IMR-90 (cell line): ENCODE results near the gene NFIX. TPM values are rescaled to one million over a fixed set of nuclear protein-coding genes. Genes with fewer than 3 reads are reported as not detected.

Source experiments
- ATAC-seq: fragments of 200-7000 bp; cut with Tn5 transposase; 2 replicates; pipeline ENCODE4 v1.9.1; 2020; ENCODE audit warnings: low read depth, mild to moderate bottlenecking, moderate library complexity
- BruUV-seq: library from RNA; stranded (reverse); fragments of 400-500 nt; replicated peaks from 2 replicates; lab custom pipeline; 2021; lab: Mats Ljungman, UMichigan
- CTCF ChIA-PET: fragments of 300-600 bp; formaldehyde crosslinking; extraction: SDS; loops from one replicate; lab custom pipeline; 2021; ENCODE audit warnings: antibody characterized with exemption; lab: Yijun Ruan, JAX
- POLR2A ChIA-PET: fragments of 300-600 bp; sonication (Branson Sonifier 250); formaldehyde crosslinking; loops from one replicate; lab custom pipeline; 2022; ENCODE audit warnings: antibody characterized with exemption; ENCODE audit not compliant: unreplicated experiment; lab: Charles Lee
- DNase-seq: peaks from one replicate; pipeline ENCODE4 v3.0.0; 2013
- H2AFZ ChIP-seq: replicated peaks from 2 replicates; pipeline ENCODE3; 2013; ENCODE audit warnings: low read length, mild to moderate bottlenecking; ENCODE audit not compliant: poor library complexity
- H2AK5ac ChIP-seq: 2 replicates; pipeline ENCODE4 v1.6.1; 2013; ENCODE audit warnings: low read depth, low read length, inconsistent platforms
- H2AK9ac ChIP-seq: replicated peaks from 2 replicates; pipeline ENCODE3; 2013; ENCODE audit warnings: mild to moderate bottlenecking, low read depth, low read length, moderate library complexity; ENCODE audit not compliant: poor library complexity
- H2BK120ac ChIP-seq: 2 replicates; pipeline ENCODE4 v1.6.1; 2013; ENCODE audit warnings: low read depth, low read length, inconsistent platforms
- H2BK15ac ChIP-seq: 3 replicates; pipeline ENCODE4 v1.6.1; 2013; ENCODE audit warnings: low read depth, low read length, inconsistent platforms
- H2BK20ac ChIP-seq: 2 replicates; pipeline ENCODE4 v1.6.1; 2013; ENCODE audit warnings: low read depth, mild to moderate bottlenecking, inconsistent platforms, low read length, moderate library complexity
- H2BK5ac ChIP-seq: 2 replicates; pipeline ENCODE4 v1.6.1; 2013; ENCODE audit warnings: mild to moderate bottlenecking, low read depth, low read length, inconsistent platforms; ENCODE audit not compliant: poor library complexity, severe bottlenecking
- H3K14ac ChIP-seq: replicated peaks from 2 replicates; pipeline ENCODE4 v1.6.1; 2013; ENCODE audit warnings: low read depth, low read length, inconsistent platforms
- H3K18ac ChIP-seq: 2 replicates; pipeline ENCODE4 v1.6.1; 2013; ENCODE audit warnings: low read depth, low read length, control low read depth
- H3K23ac ChIP-seq: 2 replicates; pipeline ENCODE4 v1.6.1; 2013; ENCODE audit warnings: low read depth, low read length, inconsistent platforms
- H3K27ac ChIP-seq: 2 replicates; pipeline ENCODE4 v1.5.1; 2013; ENCODE audit warnings: mild to moderate bottlenecking, control low read depth, low read length; ENCODE audit not compliant: insufficient read depth
- H3K27me3 ChIP-seq: 2 replicates; pipeline ENCODE4 v1.6.1; 2013; ENCODE audit warnings: low read length; ENCODE audit not compliant: control insufficient read depth, insufficient read depth
- H3K36me3 ChIP-seq: 2 replicates; pipeline ENCODE4 v1.6.1; 2013; ENCODE audit warnings: low read length, mixed read lengths; ENCODE audit not compliant: control insufficient read depth, insufficient read depth
- H3K4ac ChIP-seq: 2 replicates; pipeline ENCODE4 v1.6.1; 2013; ENCODE audit warnings: low read depth, low read length, inconsistent platforms
- H3K4me1 ChIP-seq: 2 replicates; pipeline ENCODE4 v1.6.1; 2013; ENCODE audit warnings: low read length, mixed read lengths; ENCODE audit not compliant: control insufficient read depth, insufficient read depth
- H3K4me2 ChIP-seq: 2 replicates; pipeline ENCODE4 v1.6.1; 2013; ENCODE audit warnings: low read depth, mild to moderate bottlenecking, control low read depth, low read length, moderate library complexity
- H3K4me3 ChIP-seq: 2 replicates; pipeline ENCODE4 v1.5.1; 2013; ENCODE audit warnings: low read depth, mild to moderate bottlenecking, control low read depth, low read length, moderate library complexity; ENCODE audit not compliant: insufficient read depth
- H3K56ac ChIP-seq: 2 replicates; pipeline ENCODE4 v1.6.1; 2013; ENCODE audit warnings: low read length, inconsistent platforms; ENCODE audit not compliant: insufficient read depth; ENCODE audit errors: extremely low read depth
- H3K79me1 ChIP-seq, 2 experiments: 2 replicates each; pipeline ENCODE4 v1.6.1; 2013; ENCODE audit warnings: low read length in 2 of 2, inconsistent platforms in 1 of 2, low read depth in 1 of 2
- H3K9ac ChIP-seq: 2 replicates; pipeline ENCODE4 v1.6.1; 2013; ENCODE audit warnings: low read depth, low read length, control low read depth
- H3K9me1 ChIP-seq: 2 replicates; pipeline ENCODE4 v1.6.1; 2013; ENCODE audit warnings: low read length, inconsistent platforms; ENCODE audit not compliant: insufficient read depth
- H3K9me3 ChIP-seq: 2 replicates; pipeline ENCODE4 v1.6.1; 2013; ENCODE audit warnings: low read length; ENCODE audit not compliant: control insufficient read depth, insufficient read depth
- H4K20me1 ChIP-seq: 2 replicates; pipeline ENCODE4 v1.6.1; 2013; ENCODE audit warnings: low read length, inconsistent platforms; ENCODE audit not compliant: insufficient read depth
- H4K5ac ChIP-seq: 2 replicates; pipeline ENCODE4 v1.6.1; 2013; ENCODE audit warnings: mild to moderate bottlenecking, low read depth, low read length, control low read depth
- H4K8ac ChIP-seq, 2 experiments: 2 replicates each; pipeline ENCODE4 v1.6.1; 2013; ENCODE audit warnings: low read depth in 2 of 2, low read length in 2 of 2, control low read depth in 1 of 2, inconsistent platforms in 1 of 2
- H4K91ac ChIP-seq: 2 replicates; pipeline ENCODE4 v1.6.1; 2013; ENCODE audit warnings: low read depth, low read length, inconsistent platforms; ENCODE audit not compliant: insufficient read depth
- BHLHE40 ChIP-seq: fragments of 150-350 bp; IDR thresholded peaks from 2 replicates; pipeline ENCODE4 v1.6.1; 2016; ENCODE audit warnings: mild to moderate bottlenecking, low read depth, low read length
- CHD1 ChIP-seq: IDR thresholded peaks from 2 replicates; pipeline ENCODE4 v1.6.1; 2012; ENCODE audit warnings: low read depth, low read length, improper control_type of control experiment
- CTCF ChIP-seq: conservative IDR thresholded peaks from 2 replicates; pipeline ENCODE4 v1.5.1; 2012; ENCODE audit warnings: mild to moderate bottlenecking, low read depth, low read length, improper control_type of control experiment
- ELK1 ChIP-seq: fragments of 150-350 bp; IDR thresholded peaks from 2 replicates; pipeline ENCODE4 v1.6.1; 2016; ENCODE audit warnings: low read depth, mild to moderate bottlenecking, low read length, moderate library complexity, borderline replicate concordance
- FOS ChIP-seq: fragments of 150-350 bp; IDR thresholded peaks from 2 replicates; pipeline ENCODE4 v1.6.1; 2016; ENCODE audit warnings: low read depth, low read length
- MAFK ChIP-seq: IDR thresholded peaks from 2 replicates; pipeline ENCODE4 v1.6.1; 2012; ENCODE audit warnings: low read depth, low read length, improper control_type of control experiment
- RFX5 ChIP-seq: IDR thresholded peaks from 2 replicates; pipeline ENCODE4 v1.8.0; 2012; ENCODE audit warnings: low read depth, mild to moderate bottlenecking, low read length, moderate library complexity
- SMC3 ChIP-seq: fragments of 150-350 bp; IDR thresholded peaks from 2 replicates; pipeline ENCODE4 v1.6.1; 2016; ENCODE audit warnings: low read depth, mild to moderate bottlenecking, antibody characterized with exemption, low read length, moderate library complexity
- WGBS, 2 experiments: methylation state at CpG; one replicate each; pipeline versions ENCODE4 v1.1.5 to v1.1.7; 2013; ENCODE audit warnings: missing lambda C conversion rate in 2 of 2; ENCODE audit not compliant: insufficient read length in 1 of 2; ENCODE audit errors: extremely low coverage in 2 of 2; 5-methylcytosine and 5-hydroxymethylcytosine counted together
- dilution Hi-C: fragments of 300-500 bp; cut with HindIII; formaldehyde crosslinking; loops from one replicate; pipeline ENCODE4 v1.14.3; 2018; ENCODE audit warnings: low sequenced_read_pairs; ENCODE audit not compliant: unreplicated experiment
- in situ Hi-C: fragments of 300-500 bp; cut with MboI; formaldehyde crosslinking; loops from 3 replicates; pipeline ENCODE4 v1.14.3; 2019; ENCODE audit warnings: low sequenced_read_pairs, inconsistent platforms, mixed read lengths
- intact Hi-C: fragments of 100-400 bp; cut with micrococcal nuclease; formaldehyde crosslinking; loops from 2 replicates; pipeline ENCODE4 v1.10.0; 2022
- polyA plus RNA-seq, 3 experiments: library from polyadenylated mRNA; depleted of rRNA; stranded (reverse); fragments of >200 nt; gene quantifications; 2 replicates each; pipeline ENCODE4 v1.2.3, GENCODE V29; 2012; ENCODE audit warnings: low replicate concordance in 1 of 3
- total RNA-seq: library from RNA; depleted of rRNA; stranded (reverse); fragments of >200 nt; gene quantifications from 2 replicates; pipeline ENCODE4 v1.2.3, GENCODE V29; 2012

NFIX gene
- total and polyA plus RNA-seq, 2 of the 4 experiments (the other 2 are of a cell fraction): 10.2 to 47.7 TPM

GRCh38 chr19:12967907-12968306 is 27.4 kb upstream of the NFIX start:
- no peaks in the 10 kb centered on the region for H4K20me1 ChIP-seq
- ATAC-seq: no peak
- H3K27me3 ChIP-seq: no peaks in the 10 kb centered on the region; the same call in 1 of the 2 replicates
- POLR2A ChIA-PET: interaction anchor here (0.7 kb wide), 1 partner anchor 46 kb away, joined by 11 read pairs; no protein-coding TSS in a partner anchor
- no peaks in the 10 kb centered on the region for H3K36me3 ChIP-seq
- H3K9me1 ChIP-seq: no peaks in the 10 kb centered on the region
- H2BK15ac ChIP-seq: no peak overlapping the region
- dilution Hi-C loops (no loop called here), intact Hi-C loops (no loop called here), in situ Hi-C loops (no loop called here)
- no peak overlapping the region for H3K4me3 ChIP-seq
- no peak overlapping the region for H3K4ac ChIP-seq
- peaks cover 0 to 3% of the 10 kb centered on the region in 2 experiments; a peak in 1 of 4 replicates for H3K79me1 ChIP-seq
- no peak overlapping the region for H3K4me2 ChIP-seq
- no peak overlapping the region for H3K56ac ChIP-seq
- CTCF ChIA-PET: no interaction called here
- no peak overlapping the region for H4K8ac ChIP-seq
- peak; percentile 55 for DNase-seq
- no peak overlapping the region for H2BK120ac ChIP-seq
- TF ChIP-seq SMC3: no peak
- no peak for TF ChIP-seq CTCF
- no peak for TF ChIP-seq CHD1
- TF ChIP-seq ELK1: no peak
- TF ChIP-seq FOS: no peak
- no peak for TF ChIP-seq BHLHE40
- no peak for TF ChIP-seq MAFK
- no peak for TF ChIP-seq RFX5
- H2AFZ ChIP-seq: no peak overlapping the region
- H2BK20ac ChIP-seq: no peak overlapping the region
- no TSS peak for BruUV-seq
- no peak overlapping the region for H3K9ac ChIP-seq
- no peaks in the 10 kb centered on the region for H3K9me3 ChIP-seq
- no peak overlapping the region for H2BK5ac ChIP-seq
- no peak overlapping the region for H3K23ac ChIP-seq
- no peak overlapping the region for H3K18ac ChIP-seq
- WGBS, 2 experiments: 96% methylated on average over 4 of the region's 5 CpGs; no CpG with 5 or more reads in 1 of the 2 experiments
- no peak overlapping the region for H3K27ac ChIP-seq
- no peak overlapping the region for H2AK9ac ChIP-seq
- H2AK5ac ChIP-seq: no peak overlapping the region
- H3K14ac ChIP-seq: no peak overlapping the region
- no peak overlapping the region for H4K5ac ChIP-seq
- no peak overlapping the region for H4K91ac ChIP-seq
- peaks cover 4% of the 10 kb centered on the region; the same call in 1 of the 2 replicates for H3K4me1 ChIP-seq
